Right kidney (tissue), 1 donor: Measurements from ENCODE around the gene FCSK.
A peak's percentile ranks its signal among the peaks of the same experiment; 100 is the strongest.

Experiments used
- DNase-seq: peaks from one replicate; pipeline ENCODE4 v3.0.0-alpha.2; 2016

FCSK gene

GRCh38 chr16:70478169-70478568, 23.8 kb downstream of the FCSK start:
- DNase-seq: no peak

- DNase-seq: no peak
Observed at GRCh38 chr16:70478912-70479341, 24.5 kb downstream of the FCSK start.

GRCh38 chr16:70480127-70481105, 26.0 kb downstream of the FCSK start:
- no peak for DNase-seq

- DNase-seq: no peak
Observed at GRCh38 chr16:70481929-70482536, 27.6 kb downstream of the FCSK start.

- DNase-seq: no peak
Observed at GRCh38 chr16:70482624-70483023, 28.2 kb downstream of the FCSK start.

- DNase-seq: no peak
Observed at GRCh38 chr16:70483426-70483825, 29.0 kb downstream of the FCSK start.

- no peak for DNase-seq
Observed at GRCh38 chr16:70484867-70485266, 30.5 kb downstream of the FCSK start.

- DNase-seq: no peak
Observed at GRCh38 chr16:70490261-70490660, 35.9 kb downstream of the FCSK start.

- no peak for DNase-seq
Observed at GRCh38 chr16:70493802-70494201, 39.4 kb downstream of the FCSK start.

GRCh38 chr16:70494202-70494770, 39.9 kb downstream of the FCSK start:
- DNase-seq: no peak

- DNase-seq: no peak
Observed at GRCh38 chr16:70494777-70495176, 40.4 kb downstream of the FCSK start.

GRCh38 chr16:70495425-70496182, 41.2 kb downstream of the FCSK start:
- no peak for DNase-seq

GRCh38 chr16:70496513-70496912, 42.1 kb downstream of the FCSK start:
- no peak for DNase-seq

- no peak for DNase-seq
Observed at GRCh38 chr16:70508752-70509151, 54.4 kb downstream of the FCSK start.

- DNase-seq: no peak
Observed at GRCh38 chr16:70510216-70510615, 55.8 kb downstream of the FCSK start.

GRCh38 chr16:70511833-70512232, 57.4 kb downstream of the FCSK start:
- no peak for DNase-seq

- no peak for DNase-seq
Observed at GRCh38 chr16:70512456-70512855, 58.1 kb downstream of the FCSK start.

GRCh38 chr16:70520612-70521297, 66.4 kb downstream of the FCSK start:
- DNase-seq: no peak

- no peak for DNase-seq
Observed at GRCh38 chr16:70522216-70523075, 68.1 kb downstream of the FCSK start.

GRCh38 chr16:70523076-70523742, 68.8 kb downstream of the FCSK start, which contains the start of gene COG4:
TSS of gene COG4 (minus strand) at chr16:70523554. CDS start at chr16:70523543, 11 bp downstream.
- DNase-seq: peak; percentile 89
